HG02610 (cell line): ENCODE measurements around the gene FOXP1.

Experiments used
- ATAC-seq: cut with Tn5 transposase; IDR thresholded peaks from one replicate; pipeline ENCODE4 v1.9.1; 2021; ENCODE audit warnings: mild to moderate bottlenecking, moderate library complexity; ENCODE audit not compliant: unreplicated experiment

The FOXP1 gene

GRCh38 chr3:71072287-71072686, 511.2 kb downstream of the FOXP1 start:
- no peak for ATAC-seq

GRCh38 chr3:71070497-71071463, 512.7 kb downstream of the FOXP1 start:
- ATAC-seq = no peak

GRCh38 chr3:71069797-71070196, 513.7 kb downstream of the FOXP1 start:
- ATAC-seq = no peak

GRCh38 chr3:71067977-71068654, 515.4 kb downstream of the FOXP1 start:
- ATAC-seq = no peak

- no peak for ATAC-seq
These were observed 516.7 kb downstream of the FOXP1 start for GRCh38 chr3:71066849-71067261.

GRCh38 chr3:71066356-71066755, 517.2 kb downstream of the FOXP1 start:
- ATAC-seq = no peak

- ATAC-seq = no peak
These were observed 517.8 kb downstream of the FOXP1 start for GRCh38 chr3:71065764-71066013.

GRCh38 chr3:71064956-71065763, 518.4 kb downstream of the FOXP1 start:
- no peak for ATAC-seq

GRCh38 chr3:71064291-71064955, 519.1 kb downstream of the FOXP1 start:
- ATAC-seq = peak; percentile 29

GRCh38 chr3:71063773-71064290, 519.7 kb downstream of the FOXP1 start:
- peak; percentile 16 for ATAC-seq

GRCh38 chr3:71062952-71063772, 520.4 kb downstream of the FOXP1 start:
- peak; percentile 75 for ATAC-seq

- ATAC-seq = no peak
These were observed 521.2 kb downstream of the FOXP1 start for GRCh38 chr3:71062037-71062932.

- ATAC-seq = no peak
These were observed 521.9 kb downstream of the FOXP1 start for GRCh38 chr3:71061581-71061980.

GRCh38 chr3:71061037-71061436, 522.5 kb downstream of the FOXP1 start:
- ATAC-seq = no peak

GRCh38 chr3:71060536-71060935, 523.0 kb downstream of the FOXP1 start:
- no peak for ATAC-seq

- no peak for ATAC-seq
These were observed 526.0 kb downstream of the FOXP1 start for GRCh38 chr3:71057526-71057894.

GRCh38 chr3:71056327-71056726, 527.2 kb downstream of the FOXP1 start:
- no peak for ATAC-seq

GRCh38 chr3:71055257-71056001, 528.1 kb downstream of the FOXP1 start:
- ATAC-seq = no peak
